Psoas muscle (tissue), 8 donors: ENCODE measurements around the gene NDC80. TPM values are rescaled to one million over a fixed set of nuclear protein-coding genes. Genes with fewer than 3 reads are reported as not detected.

ENCODE experiments used
- ATAC-seq, 4 donors: fragments of 200-7000 bp; cut with Tn5 transposase; one replicate each; pipeline ENCODE4 v1.9.1; 2020; ENCODE audit warnings: moderate library complexity in 3 of 4, mild to moderate bottlenecking in 2 of 4
- DNase-seq, 2 donors: peaks; one replicate each; pipeline ENCODE4 v3.0.0-alpha.2; 2020
- H3K27ac ChIP-seq: fragments of 200-600 bp; one replicate; pipeline ENCODE4 v1.8.0; 2022
- H3K27me3 ChIP-seq, 3 donors: fragments of 200-600 bp in 1 of 3; one replicate each; pipeline versions ENCODE4 v1.6.1 to v1.8.0; 2013 to 2022; ENCODE audit warnings: low read length in 2 of 3, mild to moderate bottlenecking in 2 of 3, moderate library complexity in 1 of 3; ENCODE audit not compliant: insufficient read depth in 3 of 3
- H3K36me3 ChIP-seq, 2 donors: fragments of 200-600 bp in 1 of 2; one replicate each; pipeline versions ENCODE4 v1.6.1 to v1.8.0; 2013 to 2022; ENCODE audit warnings: low read depth in 1 of 2, mild to moderate bottlenecking in 1 of 2, moderate library complexity in 1 of 2; ENCODE audit not compliant: insufficient read depth in 1 of 2
- H3K4me1 ChIP-seq: fragments of 200-600 bp; one replicate; pipeline ENCODE4 v1.8.0; 2022
- H3K4me3 ChIP-seq: fragments of 200-600 bp; one replicate; pipeline ENCODE4 v1.8.0; 2022; ENCODE audit warnings: mild to moderate bottlenecking
- H3K9me3 ChIP-seq: fragments of 200-600 bp; one replicate; pipeline ENCODE4 v1.8.0; 2022
- CTCF ChIP-seq: fragments of 200-600 bp; IDR thresholded peaks from one replicate; pipeline ENCODE4 v1.8.0; 2022; ENCODE audit warnings: antibody characterized with exemption
- WGBS, 3 donors: extraction: QIAGEN DNeasy Blood & Tissue Kit; methylation state at CpG; one replicate each; pipeline versions ENCODE4 v1.1.6 to v1.1.7; 2013; 5-methylcytosine and 5-hydroxymethylcytosine counted together
- intact Hi-C, 2 donors: fragments of 100-400 bp; cut with DNase I; formaldehyde crosslinking; loops; one replicate each; pipeline versions ENCODE4 v1.11.0 to v1.14.2; 2022
- polyA plus RNA-seq, 3 donors: library from polyadenylated mRNA; stranded (reverse); fragments of 200-250 nt; gene quantifications; one replicate each; pipeline ENCODE4 v1.2.3, GENCODE V29; 2013
- total RNA-seq, 4 donors: library from RNA; stranded (reverse); fragmentation: NEBNext Ultra II Directional in 2 of 4; extraction: Animal tissue kit (Norgen Biotek cat#: 25700) in 2 of 4; gene quantifications; one replicate each; pipeline versions ENCODE4 v1.2.1 to v1.2.4, GENCODE V29; 2021 to 2023
- donor health status: healthy with polysubstance abuse.
- donor health status: DM: no; HTN: no; CAD: no; lungs with moderate emphysema.
- donor health status: Bipolar disorder and iron deficiency.
- donor health status: healthy.
- donor health status: DM: yes; HTN: yes; CAD: no.
- donor health status: DM: no; HTN: no; CAD: no.
- donor health status: DM: no; HTN: no; CAD: no.
- donor health status: DM: yes; HTN: yes; CAD: no.

NDC80 gene
- total and polyA plus RNA-seq, 7 donors = 0.12 to 0.42 (median 0.17) TPM; not detected in 2

GRCh38 chr18:2588666-2589344 is 17.4 kb downstream of the NDC80 start:
- intact Hi-C loops = no loop called here
- 80 to 87% (median 83%) methylated on average over 5 of the region's 5 CpGs for WGBS, 3 donors
- Histone ChIP-seq H3K4me1 (no peaks in the 10 kb centered on the region), H3K9me3 (no peaks in the 10 kb centered on the region), H3K4me3 (no peak overlapping the region), H3K36me3 (no peaks in the 10 kb centered on the region), H3K27me3 (no peaks in the 10 kb centered on the region), H3K27ac (no peak overlapping the region)
- ATAC-seq = no peak
- TF ChIP-seq CTCF = no peak
- no peak for DNase-seq

DNA sequence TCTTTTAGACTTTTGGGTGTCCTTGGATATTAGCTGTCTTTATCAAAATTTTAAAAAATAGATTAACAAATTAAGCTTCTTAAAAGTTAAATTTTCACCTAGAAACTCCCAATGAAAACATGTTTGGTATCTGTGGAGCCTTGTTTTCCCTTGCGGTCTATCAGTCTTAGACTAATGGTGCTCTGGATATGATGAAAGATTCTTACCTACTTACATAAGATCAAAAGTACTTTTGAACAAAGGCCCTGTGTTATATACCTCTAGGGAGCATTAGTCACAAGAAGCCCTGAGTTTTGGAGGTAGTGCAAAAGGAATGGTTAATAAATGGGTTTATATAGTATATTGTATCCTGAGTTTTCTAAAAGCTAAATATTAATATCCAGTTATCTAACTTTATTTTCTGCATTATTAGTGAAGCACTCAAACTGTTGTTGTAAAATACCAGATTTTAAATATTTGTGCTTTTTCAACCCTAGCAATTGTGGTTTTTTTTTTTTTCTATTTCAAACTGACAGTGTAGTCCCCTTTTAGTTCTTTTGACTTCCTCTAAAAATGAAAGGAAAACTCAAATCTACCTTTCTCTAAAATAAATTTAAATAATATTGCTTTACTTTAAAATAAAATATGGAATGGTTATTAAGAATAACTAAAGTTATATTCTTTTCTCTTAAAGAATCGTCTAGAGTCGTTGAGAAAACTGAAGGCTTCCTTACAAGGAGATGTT is 18.1 kb downstream of the NDC80 start:
- H3K27ac ChIP-seq = no peak overlapping the region
- intact Hi-C loops = no loop called here
- TF ChIP-seq CTCF = no peak
- no peak for ATAC-seq
- no peaks in the 10 kb centered on the region for H3K9me3 ChIP-seq
- DNase-seq = no peak
- no peaks in the 10 kb centered on the region for H3K4me1 ChIP-seq
- no peaks in the 10 kb centered on the region for H3K27me3 ChIP-seq
- WGBS, 3 donors = 91 to 95% (median 91%) methylated on average over 3 of the region's 3 CpGs
- H3K4me3 ChIP-seq = peak overlapping the region; percentile 9
- no peaks in the 10 kb centered on the region for H3K36me3 ChIP-seq

- Histone ChIP-seq H3K27ac (no peak overlapping the region), H3K27me3 (no peaks in the 10 kb centered on the region), H3K4me1 (no peaks in the 10 kb centered on the region), H3K4me3 (peak overlapping the region; percentile 9), H3K9me3 (no peaks in the 10 kb centered on the region), H3K36me3 (no peaks in the 10 kb centered on the region)
- DNase-seq (no peak), ATAC-seq (no peak)
- no peak for TF ChIP-seq CTCF
- intact Hi-C loops = no loop called here
- WGBS, 3 donors = 85 to 98% (median 92%) methylated on average over 2 of the region's 2 CpGs
Measured at GRCh38 chr18:2590303-2590702, 18.9 kb downstream of the NDC80 start.

DNA sequence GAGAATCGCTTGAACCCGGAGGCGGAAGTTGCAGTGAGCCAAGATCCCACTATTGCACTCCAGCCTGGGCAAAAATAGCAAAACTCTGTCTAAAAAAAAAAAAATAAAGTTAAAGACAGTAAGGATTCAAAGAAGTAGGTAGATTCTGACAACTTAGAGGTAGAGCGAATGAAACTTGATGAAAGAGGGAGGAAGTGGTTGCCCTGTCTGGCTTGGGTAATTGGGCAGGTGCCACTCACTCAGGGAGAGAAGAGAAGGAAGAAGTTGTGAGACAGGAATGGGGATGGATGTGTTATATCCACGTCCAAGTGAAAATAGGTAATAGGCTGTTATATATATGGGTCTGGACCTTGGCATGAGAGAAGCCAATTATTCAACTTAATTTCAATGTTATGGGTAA is 26.3 kb downstream of the NDC80 start:
- Histone ChIP-seq H3K27me3 (no peaks in the 10 kb centered on the region), H3K27ac (no peak overlapping the region), H3K36me3 (no peaks in the 10 kb centered on the region), H3K4me3 (no peak overlapping the region), H3K9me3 (no peaks in the 10 kb centered on the region), H3K4me1 (no peaks in the 10 kb centered on the region)
- intact Hi-C loops = no loop called here
- no peak for TF ChIP-seq CTCF
- DNase-seq (no peak), ATAC-seq (no peak)
- 93 to 95% (median 95%) methylated on average over 5 of the region's 5 CpGs for WGBS, 3 donors
